SU-DHL-6 (cell line): ENCODE measurements around the gene THEMIS.

ENCODE experiments used
- CTCF ChIP-seq: fragments of 200-600 bp; sonication (generic); IDR thresholded peaks from one replicate; pipeline ENCODE4 v1.5.1; 2017; ENCODE audit warnings: antibody characterized with exemption, mild to moderate bottlenecking, low read length, moderate library complexity; ENCODE audit not compliant: insufficient read depth, poor library complexity, severe bottlenecking
- EZH2phosphoT487 ChIP-seq: fragments of 200-600 bp; sonication (generic), shearing (Covaris generic); conservative IDR thresholded peaks from 2 replicates; pipeline ENCODE4 v1.6.1; 2018; ENCODE audit warnings: mild to moderate bottlenecking, antibody characterized with exemption, low read length, moderate library complexity, mixed read lengths

GRCh38 chr6:127893541-127893940, 7.3 kb downstream of the THEMIS start:
- TF ChIP-seq CTCF = no peak
- TF ChIP-seq EZH2phosphoT487 = no peak
